Suprapubic skin (tissue), 4 donors: ENCODE data around the gene RNPEPL1. TPM values are rescaled to one million over a fixed set of nuclear protein-coding genes. Genes with fewer than 3 reads are reported as not detected.

Experiments used
- DNase-seq, 2 donors: peaks; one replicate each; pipeline ENCODE4 v3.0.0-alpha.2; 2019; ENCODE audit warnings: low spot score in 2 of 2
- H3K27ac ChIP-seq: fragments of 200-600 bp; sonication (generic); one replicate; pipeline ENCODE4 v1.5.1; 2019
- H3K27me3 ChIP-seq: fragments of 200-600 bp; sonication (generic); one replicate; pipeline ENCODE4 v1.5.1; 2019
- H3K36me3 ChIP-seq: fragments of 200-600 bp; sonication (generic); one replicate; pipeline ENCODE4 v1.5.1; 2019
- H3K4me1 ChIP-seq: fragments of 200-600 bp; sonication (generic); one replicate; pipeline ENCODE4 v1.5.1; 2019
- H3K4me3 ChIP-seq: fragments of 200-600 bp; sonication (generic); one replicate; pipeline ENCODE4 v1.5.1; 2019; ENCODE audit warnings: mild to moderate bottlenecking
- H3K9me3 ChIP-seq: fragments of 200-600 bp; sonication (generic); one replicate; pipeline ENCODE4 v1.5.1; 2019
- CTCF ChIP-seq, 2 donors: fragments of 200-600 bp in 1 of 2; fragments of 450-650 bp in 1 of 2; sonication (generic) in 1 of 2; IDR thresholded peaks; one replicate each; pipeline ENCODE4 v1.5.1; 2016 to 2019; ENCODE audit warnings: antibody characterized with exemption in 2 of 2, mild to moderate bottlenecking in 1 of 2, moderate library complexity in 1 of 2
- EP300 ChIP-seq: sonication (generic); formaldehyde crosslinking; IDR thresholded peaks from one replicate; pipeline ENCODE4 v1.6.1; 2017; ENCODE audit warnings: antibody characterized with exemption
- POLR2A ChIP-seq, 2 donors: fragments of 450-650 bp; IDR thresholded peaks; one replicate each; pipeline ENCODE4 v1.6.1; 2017; ENCODE audit warnings: antibody characterized with exemption in 2 of 2, mild to moderate bottlenecking in 2 of 2, moderate library complexity in 2 of 2
- POLR2AphosphoS5 ChIP-seq, 3 donors: sonication (generic); formaldehyde crosslinking; IDR thresholded peaks; one replicate each; pipeline ENCODE4 v1.6.1; 2017; ENCODE audit warnings: antibody characterized with exemption in 3 of 3
- WGBS: methylation state at CpG from one replicate; pipeline ENCODE4 v1.1.5; 2018; 5-methylcytosine and 5-hydroxymethylcytosine counted together
- total RNA-seq, 4 donors: library from RNA; depleted of rRNA; stranded (reverse); fragments of >200 nt; gene quantifications; one replicate each; pipeline ENCODE4 v1.1.0, GENCODE V29; 2016

The RNPEPL1 gene
- total RNA-seq, 4 donors from 2014 or later = 70.8 to 104 (median 72.6) TPM

GRCh38 chr2:240601061-240601830 lies 33.0 kb downstream of the RNPEPL1 start:
- H3K4me1 ChIP-seq = no peaks in the 10 kb centered on the region
- peaks cover 44% of the 10 kb centered on the region for H3K36me3 ChIP-seq
- no peak overlapping the region for H3K4me3 ChIP-seq
- H3K27me3 ChIP-seq = no peaks in the 10 kb centered on the region
- DNase-seq = peak; percentile 47 to 75
- 73% methylated on average over 5 of the region's 20 CpGs for WGBS
- no peaks in the 10 kb centered on the region for H3K9me3 ChIP-seq
- no peak for TF ChIP-seq POLR2A (IDR thresholded peaks at IDR 0.05)
- no peak for TF ChIP-seq POLR2AphosphoS5 (IDR thresholded peaks at IDR 0.05)
- no peak overlapping the region for H3K27ac ChIP-seq

GRCh38 chr2:240601831-240602160 lies 33.5 kb downstream of the RNPEPL1 start:
- Histone ChIP-seq H3K36me3 (peaks cover 40% of the 10 kb centered on the region), H3K27ac (no peak overlapping the region), H3K27me3 (no peaks in the 10 kb centered on the region), H3K4me1 (no peaks in the 10 kb centered on the region), H3K4me3 (no peak overlapping the region), H3K9me3 (no peaks in the 10 kb centered on the region)
- no peak for TF ChIP-seq CTCF (IDR thresholded peaks at IDR 0.05)
- TF ChIP-seq POLR2A (IDR thresholded peaks at IDR 0.05) = no peak
- TF ChIP-seq POLR2AphosphoS5 (IDR thresholded peaks at IDR 0.05) = no peak
- no peak for TF ChIP-seq EP300
- 93% methylated on average over 7 of the region's 11 CpGs for WGBS
- peak in 1 of 2 donors; percentile 42 for DNase-seq

GRCh38 chr2:240602266-240603050 lies 34.2 kb downstream of the RNPEPL1 start:
- Histone ChIP-seq H3K27ac (no peak overlapping the region), H3K4me1 (no peaks in the 10 kb centered on the region), H3K4me3 (no peak overlapping the region), H3K27me3 (no peaks in the 10 kb centered on the region), H3K36me3 (peaks cover 35% of the 10 kb centered on the region), H3K9me3 (no peaks in the 10 kb centered on the region)
- peak; percentile 41 to 72 for DNase-seq
- no peak for TF ChIP-seq POLR2A (IDR thresholded peaks at IDR 0.05)
- TF ChIP-seq POLR2AphosphoS5 (IDR thresholded peaks at IDR 0.05) = no peak
- TF ChIP-seq EP300 = no peak
- TF ChIP-seq CTCF (IDR thresholded peaks at IDR 0.05) = no peak
- 87% methylated on average over 24 of the region's 32 CpGs for WGBS

DNA sequence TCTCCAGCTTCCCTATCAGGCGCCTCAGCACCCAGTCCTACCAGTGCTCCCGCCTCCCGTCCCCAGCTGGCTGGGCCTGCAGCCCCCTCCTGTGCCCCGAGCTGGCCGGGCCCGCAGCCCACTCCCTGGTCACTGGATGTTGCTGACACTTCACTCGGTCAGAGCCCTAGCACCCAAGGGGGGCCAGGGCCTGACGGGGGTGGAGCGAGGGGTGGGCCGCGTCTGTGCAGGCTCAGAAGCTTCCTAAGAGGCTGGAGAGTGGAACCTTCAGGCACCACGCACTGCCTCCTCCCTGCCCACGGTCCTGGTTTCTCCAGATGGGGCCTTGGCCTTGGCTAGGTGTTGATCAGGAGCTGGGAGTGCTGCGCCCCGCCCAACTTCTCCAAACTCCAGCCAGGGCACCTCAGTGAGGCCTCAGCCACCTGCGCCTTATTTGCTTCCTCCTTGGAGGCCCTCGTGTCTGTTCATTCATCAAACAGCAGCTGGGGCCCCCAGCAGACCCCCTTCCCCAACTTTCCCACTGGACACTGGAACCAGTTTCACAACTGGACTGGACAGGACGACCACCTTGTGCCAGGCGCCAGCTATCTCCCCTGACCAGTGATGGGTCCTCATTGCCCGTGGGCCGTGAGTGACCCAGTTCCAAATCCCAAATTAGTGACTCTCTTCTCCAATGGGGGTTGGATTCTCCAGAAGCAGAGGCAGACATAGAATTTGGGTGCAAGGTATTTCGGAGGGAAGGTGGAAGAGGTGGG lies 35.0 kb downstream of the RNPEPL1 start:
- peaks cover 27% of the 10 kb centered on the region for H3K36me3 ChIP-seq
- 88% methylated on average over 9 of the region's 22 CpGs for WGBS
- TF ChIP-seq EP300 = no peak
- TF ChIP-seq POLR2AphosphoS5 (IDR thresholded peaks at IDR 0.05) = no peak
- TF ChIP-seq CTCF (IDR thresholded peaks at IDR 0.05) = no peak
- TF ChIP-seq POLR2A (IDR thresholded peaks at IDR 0.05) = no peak
- DNase-seq = peak; percentile 46 to 65
- no peak overlapping the region for H3K4me3 ChIP-seq
- no peaks in the 10 kb centered on the region for H3K27me3 ChIP-seq
- no peaks in the 10 kb centered on the region for H3K9me3 ChIP-seq
- no peaks in the 10 kb centered on the region for H3K4me1 ChIP-seq
- H3K27ac ChIP-seq = no peak overlapping the region

- WGBS = 93% methylated on average over 7 of the region's 10 CpGs
- peaks cover 21% of the 10 kb centered on the region for H3K36me3 ChIP-seq
- no peaks in the 10 kb centered on the region for H3K4me1 ChIP-seq
- H3K27me3 ChIP-seq = no peaks in the 10 kb centered on the region
- DNase-seq = peak; percentile 50 to 69
- H3K27ac ChIP-seq = no peak overlapping the region
- TF ChIP-seq POLR2AphosphoS5 (IDR thresholded peaks at IDR 0.05) (no peak), POLR2A (IDR thresholded peaks at IDR 0.05) (no peak), CTCF (IDR thresholded peaks at IDR 0.05) (no peak), EP300 (no peak)
- H3K9me3 ChIP-seq = no peaks in the 10 kb centered on the region
- H3K4me3 ChIP-seq = no peak overlapping the region
Observed at GRCh38 chr2:240603846-240604245, 35.6 kb downstream of the RNPEPL1 start.
